Embryonic facial prominence (tissue), 1 donor: ENCODE measurements around the gene DDX60.
A peak's percentile ranks its signal among the peaks of the same experiment; 100 is the strongest.
"Not testable (repeated sequence)": the region's sequence is repeated elsewhere in the genome, so short reads cannot be mapped to it uniquely, and the experiment has no call there.

Experiments
- DNase-seq: peaks from one replicate; pipeline ENCODE4 v3.0.0-alpha.2; 2016; ENCODE audit errors: extremely low spot score

Gene DDX60, protein sequence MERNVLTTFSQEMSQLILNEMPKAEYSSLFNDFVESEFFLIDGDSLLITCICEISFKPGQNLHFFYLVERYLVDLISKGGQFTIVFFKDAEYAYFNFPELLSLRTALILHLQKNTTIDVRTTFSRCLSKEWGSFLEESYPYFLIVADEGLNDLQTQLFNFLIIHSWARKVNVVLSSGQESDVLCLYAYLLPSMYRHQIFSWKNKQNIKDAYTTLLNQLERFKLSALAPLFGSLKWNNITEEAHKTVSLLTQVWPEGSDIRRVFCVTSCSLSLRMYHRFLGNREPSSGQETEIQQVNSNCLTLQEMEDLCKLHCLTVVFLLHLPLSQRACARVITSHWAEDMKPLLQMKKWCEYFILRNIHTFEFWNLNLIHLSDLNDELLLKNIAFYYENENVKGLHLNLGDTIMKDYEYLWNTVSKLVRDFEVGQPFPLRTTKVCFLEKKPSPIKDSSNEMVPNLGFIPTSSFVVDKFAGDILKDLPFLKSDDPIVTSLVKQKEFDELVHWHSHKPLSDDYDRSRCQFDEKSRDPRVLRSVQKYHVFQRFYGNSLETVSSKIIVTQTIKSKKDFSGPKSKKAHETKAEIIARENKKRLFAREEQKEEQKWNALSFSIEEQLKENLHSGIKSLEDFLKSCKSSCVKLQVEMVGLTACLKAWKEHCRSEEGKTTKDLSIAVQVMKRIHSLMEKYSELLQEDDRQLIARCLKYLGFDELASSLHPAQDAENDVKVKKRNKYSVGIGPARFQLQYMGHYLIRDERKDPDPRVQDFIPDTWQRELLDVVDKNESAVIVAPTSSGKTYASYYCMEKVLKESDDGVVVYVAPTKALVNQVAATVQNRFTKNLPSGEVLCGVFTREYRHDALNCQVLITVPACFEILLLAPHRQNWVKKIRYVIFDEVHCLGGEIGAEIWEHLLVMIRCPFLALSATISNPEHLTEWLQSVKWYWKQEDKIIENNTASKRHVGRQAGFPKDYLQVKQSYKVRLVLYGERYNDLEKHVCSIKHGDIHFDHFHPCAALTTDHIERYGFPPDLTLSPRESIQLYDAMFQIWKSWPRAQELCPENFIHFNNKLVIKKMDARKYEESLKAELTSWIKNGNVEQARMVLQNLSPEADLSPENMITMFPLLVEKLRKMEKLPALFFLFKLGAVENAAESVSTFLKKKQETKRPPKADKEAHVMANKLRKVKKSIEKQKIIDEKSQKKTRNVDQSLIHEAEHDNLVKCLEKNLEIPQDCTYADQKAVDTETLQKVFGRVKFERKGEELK (N-terminal part only)

DNA sequence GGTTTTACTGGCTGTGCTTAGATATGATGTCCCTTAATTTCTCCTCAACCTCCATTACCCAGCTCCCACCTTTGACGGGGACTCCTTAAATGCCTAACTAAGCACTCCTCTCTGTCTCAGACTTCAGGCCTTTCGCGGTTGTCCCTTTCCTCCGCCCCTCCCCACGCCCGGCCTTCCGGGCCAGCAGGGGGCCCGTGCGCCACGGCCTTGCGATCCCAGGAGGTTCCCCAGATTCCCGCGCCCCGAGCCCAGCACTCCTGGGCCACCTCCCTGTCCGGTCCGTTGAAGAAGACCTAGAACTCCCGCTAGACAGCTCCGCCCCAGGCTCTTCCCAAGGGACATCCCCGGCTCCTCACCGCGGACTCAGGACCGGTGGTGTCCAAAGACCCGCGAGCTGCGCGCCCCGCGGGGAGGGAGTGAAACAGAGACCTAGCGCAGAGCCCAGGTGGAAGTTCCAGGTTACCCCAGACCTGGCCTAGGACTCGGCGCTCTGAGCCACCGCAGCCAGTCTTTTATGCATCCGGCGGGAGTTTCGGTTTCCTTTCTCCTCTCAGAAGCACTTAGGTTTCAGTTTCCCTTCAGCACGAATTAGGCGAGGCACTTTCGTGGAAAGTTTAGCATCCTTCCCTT is at the start of gene DDX60:
DDX60 (minus strand) TSS at position 487 of the 630 bp plus-strand sequence. CDS start 7,493 bp downstream, outside the sequence.
- DNase-seq = peak; percentile 10

DNA sequence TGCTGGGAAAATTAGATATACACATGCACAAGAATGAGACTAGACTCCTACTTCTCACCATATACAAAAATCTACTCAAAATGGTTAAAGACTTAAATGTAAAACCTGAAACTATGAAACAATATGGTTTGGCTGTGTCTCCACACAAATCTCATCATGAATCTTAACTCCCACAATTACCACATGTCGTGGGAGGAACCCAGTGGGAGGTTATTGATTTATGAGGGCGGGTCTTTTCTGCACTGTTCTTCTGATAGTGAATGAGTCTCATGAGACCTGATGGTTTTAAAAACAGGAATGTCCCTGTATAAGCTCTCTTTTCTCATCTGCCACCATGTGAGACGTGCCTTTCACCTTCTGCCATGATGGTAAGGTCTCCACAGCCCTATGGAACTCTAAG is 48.5 kb upstream of the DDX60 start:
- no peak for DNase-seq

DNA sequence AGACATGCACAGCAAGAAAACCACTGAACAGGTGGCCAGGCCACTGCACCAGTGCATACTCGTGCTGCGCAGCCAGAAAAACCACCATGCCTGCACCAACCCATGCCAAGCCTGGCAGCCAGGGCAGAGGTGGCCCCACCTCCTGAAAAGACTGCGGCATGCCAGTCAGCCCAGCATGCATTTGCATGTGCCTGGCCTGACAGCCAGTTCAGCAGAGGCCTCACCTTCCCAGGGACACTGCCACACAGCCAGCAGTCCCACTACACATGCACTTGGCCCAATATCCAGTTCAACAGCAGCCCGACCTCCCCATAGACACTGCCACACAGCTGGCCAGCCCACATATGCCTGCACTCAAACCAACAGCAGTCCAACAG is 43.5 kb upstream of the DDX60 start:
- no peak for DNase-seq

- no peak for DNase-seq
Measured at GRCh38 chr4:168361365-168362024, 42.9 kb upstream of the DDX60 start.

GRCh38 chr4:168360271-168360670 is 41.7 kb upstream of the DDX60 start:
- DNase-seq = no peak

DNA sequence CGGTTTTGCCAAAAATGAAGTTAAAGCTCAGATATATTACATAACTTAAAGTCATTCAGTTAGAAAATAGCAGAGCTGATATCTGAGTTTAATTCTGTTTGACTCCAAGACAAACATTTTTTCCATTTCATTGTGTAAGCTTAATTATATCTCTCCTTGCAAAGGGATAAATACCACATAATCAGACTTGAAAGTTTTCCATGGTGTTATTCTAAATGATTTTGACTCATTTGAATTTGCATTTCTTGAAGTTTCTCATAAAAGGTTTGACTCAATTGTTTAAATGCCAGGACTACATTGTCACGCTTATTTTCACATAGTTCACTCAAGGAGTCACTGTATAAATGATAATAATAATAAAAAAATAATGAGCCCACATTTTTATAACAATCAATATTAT is 39.4 kb upstream of the DDX60 start:
- no peak for DNase-seq

DNA sequence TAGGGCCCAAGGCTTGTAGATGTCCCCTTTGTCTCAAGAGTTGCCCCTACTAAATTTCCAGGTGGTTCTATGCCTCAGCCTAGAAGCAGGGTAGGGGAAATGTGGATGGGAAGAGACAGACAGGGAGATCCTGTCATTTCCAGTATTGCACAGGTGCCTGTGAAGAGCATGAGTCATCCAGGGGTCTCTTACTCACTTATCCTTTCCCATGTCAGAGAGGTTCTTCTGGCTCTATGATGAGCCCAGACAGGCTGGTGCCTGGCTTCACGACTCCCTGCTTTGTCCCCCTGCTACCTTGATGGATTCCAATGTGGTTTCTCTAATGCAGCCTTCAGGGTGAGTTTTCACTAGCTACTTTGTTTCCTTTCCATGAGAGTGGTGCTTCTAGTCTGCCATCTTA is 35.2 kb upstream of the DDX60 start:
- no peak for DNase-seq

GRCh38 chr4:168337550-168337940 is 19.0 kb upstream of the DDX60 start:
- DNase-seq = no peak

- no peak for DNase-seq
Measured at GRCh38 chr4:168336837-168337549, 18.4 kb upstream of the DDX60 start.

DNA sequence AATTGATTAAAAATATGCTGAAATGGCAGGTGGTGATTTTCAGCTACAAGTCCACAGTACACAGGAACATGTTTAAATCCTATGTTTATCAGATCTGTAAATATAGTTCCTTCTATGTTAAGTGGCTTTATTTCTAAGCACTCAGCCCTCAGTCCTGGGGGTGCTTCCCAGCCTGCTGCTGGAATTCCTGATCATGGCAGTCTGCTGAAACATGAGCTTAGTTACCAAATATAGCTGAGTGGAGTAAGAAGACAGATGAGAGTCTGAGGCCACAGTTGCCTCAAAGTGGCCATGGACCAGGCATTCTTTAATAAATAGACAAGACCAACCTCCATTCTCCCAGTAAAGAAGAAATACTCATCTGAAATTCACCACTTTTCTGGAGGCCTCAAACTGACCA is 17.1 kb upstream of the DDX60 start:
- no peak for DNase-seq

GRCh38 chr4:168334053-168334452 is 15.5 kb upstream of the DDX60 start:
- DNase-seq = no peak

GRCh38 chr4:168330575-168330974 is 12.0 kb upstream of the DDX60 start:
- DNase-seq = not testable (repeated sequence)

- DNase-seq = no peak
Measured at GRCh38 chr4:168325591-168325990, 7.0 kb upstream of the DDX60 start.

DNA sequence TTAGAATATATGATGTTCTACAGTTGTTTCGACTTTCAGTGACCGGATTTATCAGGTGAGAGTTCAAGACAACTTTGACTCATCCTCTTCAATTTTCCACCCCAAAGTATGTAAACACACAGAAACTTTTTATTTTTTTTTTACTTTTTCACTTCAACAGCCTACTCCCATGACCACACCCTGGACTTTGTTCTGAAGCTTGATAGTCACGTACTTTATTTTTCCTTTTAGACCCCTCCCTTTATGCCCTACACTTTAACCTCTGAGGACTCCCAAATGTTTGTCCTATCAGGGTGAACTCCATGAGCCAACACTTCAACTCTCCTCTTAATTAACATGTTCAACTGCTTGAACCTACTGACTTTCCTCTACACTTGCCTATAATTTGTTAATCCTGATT is 2.5 kb upstream of the DDX60 start:
- no peak for DNase-seq

GRCh38 chr4:168319486-168320019 is 1.0 kb upstream of the DDX60 start:
- DNase-seq = no peak

DNA sequence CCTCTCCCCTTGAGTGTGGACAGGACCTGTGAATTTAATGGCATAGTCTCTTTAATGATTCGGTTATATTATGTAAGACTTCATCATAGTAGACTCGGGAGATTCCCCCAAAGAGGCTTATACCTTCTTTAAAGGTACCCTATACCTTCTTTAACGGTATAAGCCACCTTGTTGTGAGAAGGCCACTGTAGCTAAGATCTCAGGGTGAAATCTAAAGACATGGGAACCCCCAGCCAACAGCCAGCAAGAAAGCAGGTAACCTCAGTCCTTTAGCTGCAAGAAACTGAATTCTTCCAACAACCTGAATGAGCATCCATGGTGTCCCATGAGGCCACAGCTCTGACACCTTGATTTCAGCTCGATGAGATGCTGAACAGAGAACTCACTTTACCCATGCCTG is 931 bp downstream of the DDX60 start:
- DNase-seq = no peak

GRCh38 chr4:168309781-168310180 is 8.8 kb downstream of the DDX60 start:
- no peak for DNase-seq

GRCh38 chr4:168308912-168309311 is 9.6 kb downstream of the DDX60 start:
- DNase-seq = no peak

- DNase-seq = no peak
Measured at GRCh38 chr4:168306476-168306875, 12.1 kb downstream of the DDX60 start.
